ENCODE measurements around the gene GPANK1.
A peak's percentile ranks its signal among the peaks of the same experiment; 100 is the strongest.

DNA sequence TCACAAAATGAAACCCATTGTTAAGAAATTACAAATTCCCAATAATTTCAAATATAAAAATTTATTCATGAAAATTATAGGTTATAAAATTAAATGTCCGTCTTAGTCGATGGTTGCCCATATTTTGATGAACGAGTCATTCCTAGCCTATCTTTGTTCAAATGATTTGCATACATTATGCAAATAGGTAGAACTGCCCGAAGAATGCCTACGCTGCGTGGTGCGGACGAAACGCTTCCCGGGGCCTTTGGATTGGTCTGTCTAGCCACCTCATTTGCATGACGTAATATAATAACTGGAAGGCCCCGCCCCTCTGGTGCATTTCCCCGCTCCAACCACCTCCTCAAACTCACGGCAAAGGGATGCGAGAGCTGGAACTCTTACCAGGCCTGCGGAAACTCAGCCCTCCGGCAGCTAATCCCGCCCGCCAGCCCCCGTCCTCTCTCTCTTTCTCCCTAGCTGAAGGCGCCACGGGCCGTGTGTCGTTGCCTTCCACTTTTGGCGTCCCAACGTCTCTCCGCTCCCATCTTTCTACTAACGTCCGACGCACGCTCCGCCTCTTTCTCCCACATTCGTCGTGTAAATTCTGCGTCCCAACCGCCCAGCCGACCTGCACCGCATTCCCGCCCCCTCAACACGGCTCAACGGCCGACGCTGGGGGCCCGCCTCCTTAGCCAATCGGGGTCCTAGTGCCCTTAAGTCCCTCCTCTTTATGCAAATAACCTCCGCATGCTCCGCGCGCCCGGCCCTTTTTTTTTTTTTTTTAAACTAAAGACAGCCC lies 44.8 kb downstream of the GPANK1 start:
- TF ChIP-seq POLR2AphosphoS5 (IDR thresholded peaks at IDR 0.05; ENCODE audit: low read depth, low read length) = peak; percentile 58; the same call in 1 of the 2 replicates
- TF ChIP-seq, protein P1, sequence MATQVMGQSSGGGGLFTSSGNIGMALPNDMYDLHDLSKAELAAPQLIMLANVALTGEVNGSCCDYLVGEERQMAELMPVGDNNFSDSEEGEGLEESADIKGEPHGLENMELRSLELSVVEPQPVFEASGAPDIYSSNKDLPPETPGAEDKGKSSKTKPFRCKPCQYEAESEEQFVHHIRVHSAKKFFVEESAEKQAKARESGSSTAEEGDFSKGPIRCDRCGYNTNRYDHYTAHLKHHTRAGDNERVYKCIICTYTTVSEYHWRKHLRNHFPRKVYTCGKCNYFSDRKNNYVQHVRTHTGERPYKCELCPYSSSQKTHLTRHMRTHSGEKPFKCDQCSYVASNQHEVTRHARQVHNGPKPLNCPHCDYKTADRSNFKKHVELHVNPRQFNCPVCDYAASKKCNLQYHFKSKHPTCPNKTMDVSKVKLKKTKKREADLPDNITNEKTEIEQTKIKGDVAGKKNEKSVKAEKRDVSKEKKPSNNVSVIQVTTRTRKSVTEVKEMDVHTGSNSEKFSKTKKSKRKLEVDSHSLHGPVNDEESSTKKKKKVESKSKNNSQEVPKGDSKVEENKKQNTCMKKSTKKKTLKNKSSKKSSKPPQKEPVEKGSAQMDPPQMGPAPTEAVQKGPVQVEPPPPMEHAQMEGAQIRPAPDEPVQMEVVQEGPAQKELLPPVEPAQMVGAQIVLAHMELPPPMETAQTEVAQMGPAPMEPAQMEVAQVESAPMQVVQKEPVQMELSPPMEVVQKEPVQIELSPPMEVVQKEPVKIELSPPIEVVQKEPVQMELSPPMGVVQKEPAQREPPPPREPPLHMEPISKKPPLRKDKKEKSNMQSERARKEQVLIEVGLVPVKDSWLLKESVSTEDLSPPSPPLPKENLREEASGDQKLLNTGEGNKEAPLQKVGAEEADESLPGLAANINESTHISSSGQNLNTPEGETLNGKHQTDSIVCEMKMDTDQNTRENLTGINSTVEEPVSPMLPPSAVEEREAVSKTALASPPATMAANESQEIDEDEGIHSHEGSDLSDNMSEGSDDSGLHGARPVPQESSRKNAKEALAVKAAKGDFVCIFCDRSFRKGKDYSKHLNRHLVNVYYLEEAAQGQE (IDR thresholded peaks at IDR 0.05; ENCODE audit: insufficient read depth in 1 of 2, low read depth in 2 of 2, low read length in 2 of 2) = no peak
- TF ChIP-seq TAF1 (IDR thresholded peaks at IDR 0.05; ENCODE audit: borderline replicate concordance, insufficient read depth, low read length) = 0 out of 2 replicates have a peak, but pooled peaks have one; percentile 42
- peak; percentile 20; the same call in 1 of the 2 replicates for TF ChIP-seq SIN3A (IDR thresholded peaks at IDR 0.05; ENCODE audit: borderline replicate concordance, insufficient read depth, low read length)
